ENCODE results near the gene GCC1.
A peak's percentile ranks its signal among the peaks of the same experiment; 100 is the strongest.
"Not testable (repeated sequence)": the region's sequence is repeated elsewhere in the genome, so short reads cannot be mapped to it uniquely, and the experiment has no call there.

GCC1 gene

DNA sequence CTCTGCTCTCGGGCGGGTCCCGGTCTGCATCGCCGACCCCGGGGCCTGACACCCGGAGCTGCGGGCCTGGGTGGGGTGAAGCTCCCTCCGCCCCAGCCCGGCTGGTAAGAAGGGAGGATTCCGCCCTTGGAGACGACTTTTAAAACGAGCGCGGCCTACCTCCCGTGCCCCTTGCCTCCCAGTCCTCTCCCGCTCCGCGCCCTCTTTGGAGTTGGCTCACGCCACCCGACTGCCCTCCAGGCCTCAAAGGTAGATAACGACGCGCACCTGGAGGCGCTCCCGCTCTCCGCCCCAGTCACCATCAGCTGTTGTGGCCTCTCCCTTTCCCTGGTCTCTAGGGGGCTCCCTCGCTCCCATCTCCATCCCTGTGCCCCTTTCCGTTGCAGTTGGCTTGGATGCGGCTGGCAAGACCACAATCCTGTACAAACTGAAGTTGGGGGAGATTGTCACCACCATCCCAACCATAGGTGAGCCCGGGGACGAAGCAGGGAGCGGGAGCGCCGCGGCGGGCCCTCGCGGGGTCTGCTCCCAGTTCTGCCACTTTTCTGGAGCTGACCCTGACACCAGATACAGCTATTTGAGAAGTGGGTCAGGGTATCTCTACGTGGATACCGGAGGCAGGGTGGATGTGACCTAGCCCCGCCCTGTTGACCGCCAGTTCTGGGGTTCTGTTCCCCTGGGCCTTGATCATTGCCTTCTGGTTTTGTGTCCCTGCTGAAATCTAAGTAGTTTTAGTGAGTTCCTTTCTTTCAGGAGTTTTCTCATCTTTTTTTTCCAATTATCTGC, 3.5 kb upstream of the GCC1 start:
- DNase-seq (ENCODE audit: low read depth in 2 of 2) = no peak

DNA sequence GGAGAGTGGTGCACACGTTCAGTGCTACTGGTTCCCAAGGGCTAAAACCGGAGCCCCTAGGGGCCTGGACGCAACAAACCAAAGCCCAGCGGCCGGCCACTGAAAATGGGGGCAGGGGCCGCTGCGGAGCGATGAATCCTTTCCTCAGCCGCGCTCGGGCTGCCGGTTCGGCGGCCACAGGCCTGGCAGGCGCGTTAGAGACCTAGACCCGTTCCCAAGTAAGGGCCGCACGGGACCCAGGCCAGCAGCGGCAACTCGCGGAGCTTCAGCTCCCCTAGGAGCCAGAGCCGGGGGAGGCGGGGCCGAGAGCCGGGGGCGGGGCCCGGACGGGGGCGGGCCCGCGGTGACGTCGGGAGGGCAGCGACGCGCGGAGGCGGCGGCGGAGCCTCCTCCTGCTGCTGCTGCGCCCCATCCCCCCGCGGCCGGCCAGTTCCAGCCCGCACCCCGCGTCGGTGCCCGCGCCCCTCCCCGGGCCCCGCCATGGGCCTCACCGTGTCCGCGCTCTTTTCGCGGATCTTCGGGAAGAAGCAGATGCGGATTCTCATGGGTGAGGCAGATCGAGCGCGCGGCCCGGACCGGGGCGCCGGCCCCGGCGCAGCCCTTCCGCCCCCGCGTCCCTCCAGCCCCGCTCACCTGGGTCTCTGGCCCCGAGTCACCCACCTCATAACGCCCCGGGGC, 2.8 kb upstream of the GCC1 start, which contains the start of gene ARF5:
ARF5 (plus strand) TSS at position 393 of the 678 bp plus-strand sequence; CDS start at position 481, 88 bp downstream.
- DNase-seq (ENCODE audit: low read depth in 2 of 2) = peak; percentile 56 to 85

- DNase-seq (ENCODE audit: low read depth in 2 of 2) = no peak
Measured at GRCh38 chr7:127587663-127588018, 2.2 kb upstream of the GCC1 start.

GRCh38 chr7:127586346-127586745, 950 bp upstream of the GCC1 start:
- no peak for DNase-seq (ENCODE audit: low read depth in 2 of 2)

DNA sequence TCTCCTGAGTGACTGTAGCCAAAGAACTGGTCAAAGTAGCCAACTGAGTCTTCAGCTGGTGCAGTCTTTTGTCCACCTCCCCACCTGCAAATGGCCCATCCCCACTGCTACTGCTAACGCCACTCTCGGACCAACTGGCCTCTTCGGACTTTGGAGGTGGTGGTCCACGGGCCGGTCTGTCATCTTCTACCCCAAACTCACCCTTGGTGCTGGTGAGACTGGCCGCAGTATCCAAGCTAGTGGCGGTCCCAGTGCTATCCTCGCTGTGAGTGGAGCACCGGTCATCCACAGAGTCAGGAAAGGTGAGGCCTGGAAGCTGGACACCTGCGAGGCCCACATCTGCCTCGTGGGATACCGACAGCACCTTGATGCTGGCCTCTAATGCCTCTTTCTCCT, 750 bp downstream of the GCC1 start:
- DNase-seq (ENCODE audit: low read depth in 2 of 2) = no peak

GRCh38 chr7:127582361-127582760, 3.0 kb downstream of the GCC1 start:
- DNase-seq (ENCODE audit: low read depth in 2 of 2) = no peak

DNA sequence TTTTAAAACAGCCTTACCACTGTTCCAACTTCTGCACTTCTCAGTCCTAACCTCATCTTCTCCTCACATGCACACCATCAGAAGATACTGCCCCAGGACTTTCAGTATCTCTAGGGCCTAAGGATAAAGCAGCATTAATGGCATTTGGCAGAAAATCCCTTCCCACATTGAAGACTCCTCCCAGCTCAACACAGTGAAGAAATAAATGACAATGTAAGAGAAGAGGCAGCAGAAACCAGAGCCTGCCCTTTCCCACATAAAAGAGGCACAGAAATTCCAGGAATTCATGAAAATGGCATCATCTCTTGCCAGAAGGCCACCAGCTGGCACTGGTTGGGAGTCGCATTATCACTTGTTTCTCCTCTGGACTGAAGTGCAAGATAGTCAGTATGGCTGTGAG, 3.7 kb downstream of the GCC1 start:
- no peak for DNase-seq (ENCODE audit: low read depth in 2 of 2)

DNA sequence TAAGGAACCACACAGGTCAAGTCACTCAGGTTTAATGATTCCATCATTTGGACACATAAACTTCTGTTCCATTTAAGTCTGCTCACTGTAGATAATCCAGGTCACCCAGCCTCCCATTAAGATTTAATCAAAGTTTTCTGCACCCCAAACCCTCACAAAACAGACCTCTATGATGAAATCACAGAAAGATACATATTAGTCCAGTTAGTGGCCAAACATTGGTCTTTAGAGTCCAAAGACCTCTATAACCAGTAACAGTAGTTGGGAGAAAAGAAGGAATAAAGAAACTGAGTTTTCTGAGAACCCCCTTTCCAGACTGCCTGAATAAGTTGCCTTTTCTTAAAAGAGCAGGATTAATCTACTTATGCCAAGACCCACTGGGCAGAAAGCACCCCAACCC, 4.8 kb downstream of the GCC1 start:
- no peak for DNase-seq (ENCODE audit: low read depth in 2 of 2)

DNA sequence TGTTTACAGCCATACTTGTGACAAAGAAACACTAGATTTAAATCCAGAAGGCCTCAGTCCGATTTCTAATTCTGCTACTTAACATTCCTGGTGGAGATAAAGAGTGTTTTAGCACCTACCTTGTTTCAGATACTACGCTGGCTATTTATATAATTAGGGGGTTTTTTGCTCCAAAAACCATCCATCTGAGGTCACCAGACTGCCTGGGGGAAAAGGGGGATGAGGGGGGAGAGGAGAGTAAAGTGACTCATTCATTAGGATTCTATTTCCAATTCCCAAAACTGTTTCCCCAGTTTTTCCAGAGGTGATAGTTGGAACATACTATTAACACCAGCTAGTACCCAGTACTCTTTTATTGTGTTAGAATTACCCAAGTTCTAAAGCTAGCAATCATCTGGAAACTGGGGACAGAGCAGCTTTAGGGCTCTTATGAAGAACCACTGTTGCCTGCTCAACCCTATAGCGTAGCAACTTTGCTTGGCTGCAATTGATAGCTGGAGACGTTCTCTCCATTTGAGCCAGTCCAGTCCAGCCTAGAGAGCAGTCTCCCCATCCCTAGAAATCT, 6.6 kb downstream of the GCC1 start:
- DNase-seq (ENCODE audit: low read depth in 2 of 2) = no peak

DNA sequence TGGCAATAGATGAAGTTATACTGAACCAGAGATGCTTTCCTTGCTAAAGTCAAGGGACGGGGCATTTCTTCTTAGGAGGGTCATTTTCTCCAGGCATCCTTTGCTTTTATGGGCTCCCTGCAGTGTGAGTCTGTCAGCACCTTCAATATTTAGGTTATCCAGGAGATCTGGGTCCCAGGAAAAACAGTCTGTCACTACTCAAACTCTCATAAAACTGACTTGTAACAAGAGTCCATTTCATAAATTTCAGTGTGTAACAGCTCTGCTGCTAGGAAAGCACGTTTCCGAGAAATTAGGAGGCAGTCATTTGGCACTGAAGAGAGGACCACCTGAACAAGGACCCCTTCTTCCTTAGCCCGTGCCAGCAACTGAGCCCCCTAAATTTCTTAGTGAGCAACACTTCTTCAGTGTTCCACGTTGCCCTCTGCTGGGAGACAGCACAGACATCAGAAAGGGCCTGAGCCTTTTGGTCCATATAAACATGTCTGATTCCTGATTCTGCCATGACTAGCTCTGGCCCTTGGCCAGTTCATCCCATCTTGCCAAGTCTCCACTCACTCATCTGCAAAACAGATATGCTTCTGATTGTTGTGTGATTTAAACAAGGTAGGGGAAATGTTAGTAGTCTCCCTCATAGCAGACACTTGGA, 7.2 kb downstream of the GCC1 start:
- DNase-seq (ENCODE audit: low read depth in 2 of 2) = no peak

DNA sequence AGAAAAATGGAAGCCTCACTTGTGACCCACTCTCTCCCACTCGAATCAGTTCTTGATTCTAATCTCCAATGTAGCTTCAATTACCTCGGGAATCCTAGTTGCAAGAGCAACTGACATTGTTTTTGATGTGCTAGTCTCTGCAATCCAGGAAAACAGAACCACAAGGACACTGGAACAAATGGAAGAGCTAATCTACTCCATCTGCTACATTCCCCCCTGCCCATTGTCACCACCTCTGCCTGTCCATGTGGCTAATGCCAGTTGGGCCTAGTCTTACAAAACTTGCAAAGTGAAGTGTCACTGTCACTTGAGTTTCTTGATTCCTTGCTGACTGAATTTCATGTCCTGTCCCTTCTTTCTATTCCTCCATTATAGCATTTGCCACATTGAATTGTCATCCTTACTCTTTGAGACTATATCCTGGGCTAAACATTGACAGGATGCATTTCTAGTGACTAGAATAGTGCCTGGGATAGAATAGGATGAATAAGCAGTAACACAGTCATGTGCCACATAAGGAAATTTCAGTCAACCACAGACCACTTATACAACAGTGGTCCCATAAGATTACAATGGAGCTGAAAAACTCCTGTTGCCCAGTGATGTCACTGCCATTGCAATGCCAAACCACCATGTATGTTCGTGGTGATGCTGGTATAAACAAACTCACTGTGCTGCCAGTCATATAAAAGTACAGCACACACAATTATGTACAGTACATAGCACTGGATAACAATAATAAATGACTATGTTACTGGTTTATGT, 13.5 kb downstream of the GCC1 start:
- no peak for DNase-seq (ENCODE audit: low read depth in 2 of 2)

GRCh38 chr7:127568034-127568433, 17.4 kb downstream of the GCC1 start:
- DNase-seq (ENCODE audit: low read depth in 2 of 2) = not testable (repeated sequence)

DNA sequence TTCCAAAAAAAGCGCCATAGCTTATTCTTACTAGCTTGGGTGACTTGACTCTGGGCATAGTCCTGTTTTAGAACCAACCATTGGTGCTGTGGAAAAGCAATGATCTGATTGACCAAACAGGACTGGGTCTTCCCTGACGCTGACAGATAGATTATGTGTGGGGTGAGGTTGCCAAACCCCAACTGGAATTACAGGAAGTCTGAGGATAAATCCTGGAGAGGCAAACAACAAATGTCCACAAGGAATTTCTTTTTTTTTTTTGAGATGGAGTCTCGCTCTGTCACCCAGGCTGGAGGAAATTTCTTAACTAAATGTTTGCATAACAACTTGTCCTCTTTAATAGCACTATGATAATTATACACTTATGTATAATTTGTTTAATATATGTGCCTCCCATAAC, 19.2 kb downstream of the GCC1 start:
- no peak for DNase-seq (ENCODE audit: low read depth in 2 of 2)

DNA sequence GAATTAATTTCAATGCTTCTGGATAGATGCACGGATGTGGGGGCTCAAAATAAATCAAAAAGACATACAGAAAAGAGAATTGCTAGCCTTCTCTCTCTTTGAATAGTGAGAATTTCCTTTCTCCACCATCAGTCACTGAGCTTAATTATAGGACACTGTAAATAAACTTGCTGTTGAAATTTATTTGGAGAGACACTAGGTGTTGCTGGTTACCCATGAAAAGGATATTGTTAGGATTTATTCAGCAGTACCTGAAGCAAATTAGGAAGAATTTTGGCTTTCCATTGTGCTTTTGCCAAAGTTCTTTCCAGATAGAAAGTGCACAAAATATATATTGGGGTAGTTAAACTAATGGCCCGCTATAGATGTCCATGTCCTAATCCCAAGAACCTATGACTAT, 27.6 kb downstream of the GCC1 start:
- no peak for DNase-seq (ENCODE audit: low read depth in 2 of 2)

GRCh38 chr7:127556404-127556803, 29.0 kb downstream of the GCC1 start:
- no peak for DNase-seq (ENCODE audit: low read depth in 2 of 2)

DNA sequence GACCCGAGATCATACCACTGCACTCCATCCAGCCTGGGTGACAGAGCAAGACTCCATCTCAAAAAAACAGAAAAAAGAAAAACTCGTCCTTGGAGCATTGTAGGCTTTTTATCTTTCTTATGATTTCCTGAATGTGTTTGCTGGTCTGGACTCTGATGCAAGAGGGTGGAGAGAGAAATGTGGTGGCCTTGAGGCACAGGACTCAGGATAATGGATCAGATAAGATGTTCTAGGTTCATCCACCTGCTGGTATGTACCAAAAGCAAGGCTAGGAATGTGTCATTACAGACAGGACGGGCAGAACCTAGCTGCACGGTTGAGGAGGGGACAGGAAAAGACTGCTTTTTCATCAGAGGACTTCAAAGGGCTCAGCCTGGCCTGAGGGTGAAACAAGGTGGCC, 33.5 kb downstream of the GCC1 start:
- DNase-seq (ENCODE audit: low read depth in 2 of 2) = no peak

DNA sequence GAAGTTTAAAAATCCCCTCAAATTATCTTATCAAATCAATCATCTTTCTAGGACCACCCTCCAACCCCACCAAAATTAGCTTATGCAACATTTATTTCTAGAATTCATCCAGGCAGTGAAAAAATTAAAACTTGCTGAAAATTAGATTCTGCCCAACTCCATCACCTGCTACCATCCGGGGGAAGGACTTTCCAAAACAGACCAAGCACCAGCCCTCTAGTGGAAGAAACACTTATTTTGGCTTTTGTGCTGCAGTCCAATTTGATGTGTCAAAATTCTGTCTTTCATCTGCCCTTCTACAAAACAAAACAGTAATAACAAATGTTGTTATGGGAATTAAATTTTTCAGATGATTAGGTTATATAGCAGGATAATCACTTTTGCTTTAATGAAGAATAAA, 35.1 kb downstream of the GCC1 start:
- DNase-seq (ENCODE audit: low read depth in 2 of 2) = no peak

GRCh38 chr7:127546313-127546712, 39.1 kb downstream of the GCC1 start:
- DNase-seq (ENCODE audit: low read depth in 2 of 2) = no peak

DNA sequence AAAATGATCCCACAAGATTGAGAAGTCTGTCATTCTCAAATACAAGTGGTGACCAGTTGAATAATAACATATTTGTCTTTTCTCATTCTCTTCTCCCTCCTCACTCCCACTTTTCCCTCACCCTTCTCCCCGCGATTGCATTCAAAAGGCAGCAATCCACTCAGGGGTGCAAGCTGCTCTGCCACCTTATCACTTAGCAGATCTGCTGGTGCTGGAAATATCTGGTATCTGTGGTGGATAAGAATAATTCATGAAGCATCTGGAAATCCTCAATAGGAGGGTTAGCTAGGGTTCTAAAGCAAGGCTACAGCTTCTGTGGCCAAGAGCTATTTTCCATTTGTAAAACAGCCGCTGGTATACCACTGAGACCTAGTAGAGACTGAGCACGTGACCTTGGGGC, 43.8 kb downstream of the GCC1 start:
- no peak for DNase-seq (ENCODE audit: low read depth in 2 of 2)

DNA sequence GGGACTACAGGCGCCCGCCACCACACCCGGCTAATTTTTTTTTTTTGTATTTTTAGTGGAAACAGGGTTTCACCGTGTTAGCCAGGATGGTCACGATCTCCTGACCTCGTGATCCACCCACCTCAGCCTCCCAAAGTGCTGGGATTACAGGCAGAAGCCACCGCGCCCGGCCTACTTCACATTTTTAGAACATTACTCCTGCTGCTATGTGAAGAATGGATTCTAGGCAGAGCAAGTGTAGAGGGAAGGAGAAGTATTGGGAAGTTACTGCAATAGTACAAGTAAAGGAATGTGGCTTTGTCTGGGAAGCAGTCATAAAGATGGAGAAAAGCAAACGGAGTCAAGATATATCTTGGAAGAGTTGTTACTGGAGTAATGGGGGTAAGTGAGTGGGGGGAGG, 44.9 kb downstream of the GCC1 start:
- DNase-seq (ENCODE audit: low read depth in 2 of 2) = not testable (repeated sequence)

DNA sequence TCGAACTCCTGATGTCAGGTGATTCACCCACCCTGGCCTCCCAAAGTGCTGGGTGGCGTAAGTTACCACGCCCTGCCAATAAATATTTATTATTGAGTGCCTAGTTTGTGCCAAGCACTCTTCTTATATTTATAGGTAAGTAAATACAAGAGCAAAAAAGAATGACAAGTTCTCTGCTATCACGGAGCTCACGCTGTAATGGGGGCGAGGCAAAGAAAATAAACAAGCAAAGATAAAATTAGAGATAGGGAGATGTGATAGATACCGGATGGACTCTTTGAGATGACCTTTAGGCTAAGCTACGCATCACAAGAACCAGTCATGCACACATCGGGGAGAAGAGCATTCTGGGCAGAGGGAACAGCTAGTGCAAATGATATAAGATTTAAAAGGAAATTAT, 46.3 kb downstream of the GCC1 start:
- DNase-seq (ENCODE audit: low read depth in 2 of 2) = no peak

DNA sequence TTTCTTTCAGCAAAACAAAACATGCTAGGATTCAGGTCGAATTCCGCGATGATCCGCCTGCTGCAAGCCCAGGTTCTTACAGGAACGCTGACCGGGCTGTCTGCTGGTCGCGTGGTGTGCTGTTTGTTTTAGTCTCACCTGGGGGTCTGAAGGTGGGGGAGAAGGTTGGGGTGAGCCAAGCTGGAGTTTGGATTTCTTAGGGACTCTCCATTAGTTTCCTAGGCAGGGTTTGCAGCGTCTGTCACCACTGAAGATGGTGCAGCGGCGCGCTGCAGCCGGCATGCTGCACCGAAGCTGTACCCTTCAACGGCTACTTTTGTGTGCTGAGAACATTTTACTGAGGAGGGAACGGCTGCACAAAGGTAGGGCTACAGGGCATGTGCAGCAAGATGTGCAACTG, 48.7 kb downstream of the GCC1 start:
- DNase-seq (ENCODE audit: low read depth in 2 of 2) = no peak
